HepG2 (cell line): ENCODE data around the gene SCAND1. TPM values are rescaled to one million over a fixed set of nuclear protein-coding genes. Genes with fewer than 3 reads are reported as not detected.

Experiments
- ATAC-seq: fragments of 200-7000 bp; cut with Tn5 transposase; 3 replicates; pipeline ENCODE4 v1.9.1; 2020; ENCODE audit warnings: mild to moderate bottlenecking, moderate library complexity
- BruUV-seq: library from RNA; stranded (reverse); fragments of 400-500 nt; replicated peaks from 2 replicates; lab custom pipeline; 2021; lab: Mats Ljungman, UMichigan
- CTCF ChIA-PET: fragments of 300-600 bp; formaldehyde crosslinking; extraction: SDS; loops from one replicate; lab custom pipeline; 2021; ENCODE audit warnings: low total read pairs, inconsistent platforms, low intra/inter-chr PET ratio; lab: Yijun Ruan, JAX
- POLR2A ChIA-PET: fragments of 350-600 bp; sonication (Branson Sonifier 250); formaldehyde crosslinking; loops from one replicate; lab custom pipeline; 2020; ENCODE audit warnings: antibody characterized with exemption, inconsistent platforms; lab: Yijun Ruan, JAX
- DNase-seq: peaks from one replicate; pipeline ENCODE4 v3.0.0-alpha.2; 2015; ENCODE audit warnings: low spot score
- FAIRE-seq: peaks from 3 replicates; lab custom pipeline; 2011; peaks lifted over from hg19 to GRCh38; lab: Jason Lieb, UNC
- H2AFZ ChIP-seq: one replicate; pipeline ENCODE4 v1.6.1; 2011; ENCODE audit warnings: low read length, inconsistent platforms
- H3K27ac ChIP-seq: fragments of 300-600 bp; 3 replicates; pipeline ENCODE4 v1.8.0; 2011; ENCODE audit warnings: mixed run types, mild to moderate bottlenecking, mixed read lengths, low read length, inconsistent platforms; ENCODE audit not compliant: insufficient read depth; ENCODE audit errors: extremely low read length
- H3K27me3 ChIP-seq, 2 experiments: fragments of 200-600 bp in 1 of 2; 2 replicates in 1 of 2; 3 replicates in 1 of 2; pipeline versions ENCODE4 v1.6.0 to v1.8.0; 2011; ENCODE audit warnings: low read length in 2 of 2, mild to moderate bottlenecking in 2 of 2, moderate library complexity in 2 of 2, inconsistent platforms in 1 of 2; ENCODE audit not compliant: insufficient read depth in 2 of 2, control insufficient read depth in 1 of 2
- H3K36me3 ChIP-seq, 2 experiments: fragments of 200-600 bp in 1 of 2; replicated peaks in 1 of 2; 2 replicates in 1 of 2; 3 replicates in 1 of 2; pipeline versions ENCODE4 v1.5.1 to v1.8.0; 2011; ENCODE audit warnings: low read length in 2 of 2, inconsistent platforms in 1 of 2; ENCODE audit not compliant: insufficient read depth in 2 of 2, control insufficient read depth in 1 of 2
- H3K4me1 ChIP-seq: 2 replicates; pipeline ENCODE4 v1.5.1; 2012; ENCODE audit warnings: low read length, inconsistent platforms; ENCODE audit not compliant: insufficient read depth
- H3K4me2 ChIP-seq: 2 replicates; pipeline ENCODE4 v1.6.0; 2011; ENCODE audit warnings: low read depth, low read length, inconsistent platforms
- H3K4me3 ChIP-seq, 3 experiments: fragments of 200-600 bp in 1 of 3; sonication (generic), shearing (Covaris generic) in 1 of 3; replicated peaks in 1 of 3; 2 replicates each; pipeline ENCODE4 v1.5.1; 2011 to 2016; ENCODE audit warnings: low read length in 3 of 3, inconsistent platforms in 2 of 3, low read depth in 2 of 3, mild to moderate bottlenecking in 2 of 3, control low read depth in 1 of 3, mixed read lengths in 1 of 3; ENCODE audit not compliant: insufficient read depth in 1 of 3
- H3K79me2 ChIP-seq: one replicate; pipeline ENCODE4 v1.6.1; 2011; ENCODE audit warnings: low read length, inconsistent platforms; ENCODE audit not compliant: insufficient read depth
- H3K9ac ChIP-seq: 2 replicates; pipeline ENCODE4 v1.6.0; 2011; ENCODE audit warnings: mild to moderate bottlenecking, low read depth, low read length, inconsistent platforms; ENCODE audit not compliant: insufficient read depth
- H3K9me3 ChIP-seq: 2 replicates; pipeline ENCODE4 v1.5.1; 2012; ENCODE audit warnings: mild to moderate bottlenecking, low read length
- H4K20me1 ChIP-seq: 2 replicates; pipeline ENCODE4 v1.6.0; 2011; ENCODE audit warnings: inconsistent platforms, mild to moderate bottlenecking, low read length, moderate library complexity; ENCODE audit not compliant: insufficient read depth
- FOXP1 ChIP-seq, 2 experiments: fragments of 450-650 bp in 1 of 2; IDR thresholded peaks; 2 replicates each; pipeline ENCODE4 v1.6.1; 2017 to 2018; ENCODE audit warnings: antibody characterized with exemption in 1 of 2
- HCFC1 ChIP-seq: fragments of 150-350 bp; IDR thresholded peaks from 2 replicates; pipeline ENCODE4 v1.6.1; 2014; ENCODE audit warnings: low read depth, low read length
- NCOA5 ChIP-seq: sonication (generic); formaldehyde crosslinking; IDR thresholded peaks from 2 replicates; pipeline ENCODE4 v1.4.0; 2020; ENCODE audit warnings: missing genetic modification reagents
- ZMYM3 ChIP-seq: sonication (generic); formaldehyde crosslinking; IDR thresholded peaks from 2 replicates; pipeline ENCODE4 v1.5.1; 2020; ENCODE audit warnings: mild to moderate bottlenecking, missing genetic modification reagents
- ZNF143 ChIP-seq: sonication (generic); formaldehyde crosslinking; IDR thresholded peaks from 2 replicates; pipeline ENCODE4 v1.4.0; 2020; ENCODE audit warnings: missing genetic modification reagents
- ZNF34 ChIP-seq: sonication (generic); formaldehyde crosslinking; IDR thresholded peaks from 2 replicates; pipeline ENCODE4 v1.4.0; 2020; ENCODE audit warnings: mild to moderate bottlenecking, missing genetic modification reagents, borderline replicate concordance
- ZNF552 ChIP-seq: sonication (generic); formaldehyde crosslinking; IDR thresholded peaks from 2 replicates; pipeline ENCODE4 v1.9.0; 2022; ENCODE audit warnings: missing genetic modification reagents, mild to moderate bottlenecking, borderline replicate concordance
- WGBS: methylation state at CpG from one replicate; pipeline ENCODE4 v1.1.6; 2017; ENCODE audit warnings: low lambda C conversion rate; 5-methylcytosine and 5-hydroxymethylcytosine counted together
- in situ Hi-C: cut with HindIII; loops from 2 replicates; pipeline ENCODE4 v1.10.0; 2017; ENCODE audit warnings: low pct_unique_long_range_greater_than_20kb; ENCODE audit not compliant: extremely low pct_ligation_motif_present
- intact Hi-C: fragments of 100-400 bp; cut with micrococcal nuclease; formaldehyde crosslinking; loops from one replicate; pipeline ENCODE4 v1.10.0; 2022; ENCODE audit not compliant: unreplicated experiment
- polyA plus RNA-seq, 8 experiments: library from polyadenylated mRNA; depleted of rRNA in 3 of 8; stranded (reverse) in 7 of 8; unstranded in 1 of 8; fragments of >200 nt; fragmentation: Illumina TruSeq in 4 of 8; extraction: Trizol in 4 of 8; gene quantifications; 2 replicates each; pipeline versions ENCODE4 v1.2.1 to v1.2.3, GENCODE V29; 2011 to 2016; ENCODE audit warnings: low read depth in 4 of 8, missing spikeins in 1 of 8, mixed read lengths in 1 of 8; ENCODE audit not compliant: insufficient read depth in 1 of 8
- total RNA-seq, 5 experiments: library from RNA; depleted of rRNA; stranded (reverse); fragments of >200 nt; fragmentation: Illumina TruSeq; extraction: Trizol; gene quantifications; 2 replicates each; pipeline ENCODE4 v1.2.3, GENCODE V29; 2016; ENCODE audit warnings: low read depth in 1 of 5
- TF ChIP-seq, protein P1 (sequence below): sonication (generic); formaldehyde crosslinking; IDR thresholded peaks from 2 replicates; pipeline ENCODE4 v1.4.0; 2020; ENCODE audit warnings: missing genetic modification reagents, borderline replicate concordance
- TF ChIP-seq, protein P2 (sequence below): sonication (generic); formaldehyde crosslinking; IDR thresholded peaks from 2 replicates; pipeline ENCODE4 v1.5.1; 2020; ENCODE audit warnings: missing genetic modification reagents, mild to moderate bottlenecking, borderline replicate concordance
- TF ChIP-seq, protein P3 (sequence below): sonication (generic); formaldehyde crosslinking; IDR thresholded peaks from 2 replicates; pipeline ENCODE4 v1.8.0; 2022; ENCODE audit warnings: mild to moderate bottlenecking, missing genetic modification reagents; ENCODE audit not compliant: insufficient replicate concordance

Gene SCAND1
- total and polyA plus RNA-seq, 2 of the 13 experiments (the other 11 are each of a cell fraction or from before 2014, with no cell fraction given), result 19.3 to 109 TPM

DNA sequence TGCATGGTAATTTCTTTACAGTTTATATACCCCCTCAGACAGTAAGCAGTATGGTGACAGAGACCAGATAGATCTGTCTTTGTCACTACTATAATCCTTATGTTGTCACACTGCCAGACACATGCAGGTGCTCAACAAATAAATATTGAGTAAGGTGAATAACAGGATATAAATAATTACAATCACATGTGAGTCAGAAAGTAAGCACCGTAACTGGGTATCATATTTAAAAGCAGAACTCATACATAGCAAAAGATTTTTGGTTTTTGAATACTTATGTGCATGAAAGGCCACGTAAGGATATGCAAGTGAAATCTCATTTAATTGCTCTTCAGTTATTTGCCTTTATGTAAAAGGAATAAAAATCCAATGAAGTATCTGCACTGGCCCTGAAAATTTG is 31.5 kb upstream of the SCAND1 start:
- intact Hi-C loops (no loop called here), in situ Hi-C loops (loop anchor here (10.0 kb wide), 1 partner anchor 459 kb away; no protein-coding TSS in a partner anchor)
- Histone ChIP-seq H3K4me1 (no peaks in the 10 kb centered on the region), H3K9ac (no peak overlapping the region), H2AFZ (no peak overlapping the region), H3K79me2 (no peaks in the 10 kb centered on the region), H4K20me1 (no peaks in the 10 kb centered on the region), H3K27ac (no peak overlapping the region), H3K4me2 (no peak overlapping the region), H3K27me3 (peaks cover 0 to 29% of the 10 kb centered on the region in 2 experiments; a peak in 3 of 5 replicates), H3K9me3 (no peaks in the 10 kb centered on the region), H3K36me3 (no peaks in the 10 kb centered on the region), H3K4me3 (no peak overlapping the region)
- ChIA-PET CTCF (no interaction called here), POLR2A (interaction anchor here (1.3 kb wide), 1 partner anchor 31 kb away, joined by 3 read pairs; the partner anchor contains the start of gene SCAND1)
- TF ChIP-seq, protein P1, sequence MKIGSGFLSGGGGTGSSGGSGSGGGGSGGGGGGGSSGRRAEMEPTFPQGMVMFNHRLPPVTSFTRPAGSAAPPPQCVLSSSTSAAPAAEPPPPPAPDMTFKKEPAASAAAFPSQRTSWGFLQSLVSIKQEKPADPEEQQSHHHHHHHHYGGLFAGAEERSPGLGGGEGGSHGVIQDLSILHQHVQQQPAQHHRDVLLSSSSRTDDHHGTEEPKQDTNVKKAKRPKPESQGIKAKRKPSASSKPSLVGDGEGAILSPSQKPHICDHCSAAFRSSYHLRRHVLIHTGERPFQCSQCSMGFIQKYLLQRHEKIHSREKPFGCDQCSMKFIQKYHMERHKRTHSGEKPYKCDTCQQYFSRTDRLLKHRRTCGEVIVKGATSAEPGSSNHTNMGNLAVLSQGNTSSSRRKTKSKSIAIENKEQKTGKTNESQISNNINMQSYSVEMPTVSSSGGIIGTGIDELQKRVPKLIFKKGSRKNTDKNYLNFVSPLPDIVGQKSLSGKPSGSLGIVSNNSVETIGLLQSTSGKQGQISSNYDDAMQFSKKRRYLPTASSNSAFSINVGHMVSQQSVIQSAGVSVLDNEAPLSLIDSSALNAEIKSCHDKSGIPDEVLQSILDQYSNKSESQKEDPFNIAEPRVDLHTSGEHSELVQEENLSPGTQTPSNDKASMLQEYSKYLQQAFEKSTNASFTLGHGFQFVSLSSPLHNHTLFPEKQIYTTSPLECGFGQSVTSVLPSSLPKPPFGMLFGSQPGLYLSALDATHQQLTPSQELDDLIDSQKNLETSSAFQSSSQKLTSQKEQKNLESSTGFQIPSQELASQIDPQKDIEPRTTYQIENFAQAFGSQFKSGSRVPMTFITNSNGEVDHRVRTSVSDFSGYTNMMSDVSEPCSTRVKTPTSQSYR (CRISPR knock-in tag), result no peak
- TF ChIP-seq NCOA5 (CRISPR knock-in tag), result no peak
- TF ChIP-seq ZNF34 (CRISPR knock-in tag), result no peak
- no peak for TF ChIP-seq ZNF143 (CRISPR knock-in tag)
- no peak for TF ChIP-seq FOXP1 (IDR thresholded peaks at IDR 0.05)
- TF ChIP-seq FOXP1 (CRISPR knock-in tag; IDR thresholded peaks at IDR 0.05), result no peak
- TF ChIP-seq, protein P2, sequence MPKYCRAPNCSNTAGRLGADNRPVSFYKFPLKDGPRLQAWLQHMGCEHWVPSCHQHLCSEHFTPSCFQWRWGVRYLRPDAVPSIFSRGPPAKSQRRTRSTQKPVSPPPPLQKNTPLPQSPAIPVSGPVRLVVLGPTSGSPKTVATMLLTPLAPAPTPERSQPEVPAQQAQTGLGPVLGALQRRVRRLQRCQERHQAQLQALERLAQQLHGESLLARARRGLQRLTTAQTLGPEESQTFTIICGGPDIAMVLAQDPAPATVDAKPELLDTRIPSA (CRISPR knock-in tag), result no peak
- TF ChIP-seq HCFC1, result no peak
- TF ChIP-seq, protein P3, sequence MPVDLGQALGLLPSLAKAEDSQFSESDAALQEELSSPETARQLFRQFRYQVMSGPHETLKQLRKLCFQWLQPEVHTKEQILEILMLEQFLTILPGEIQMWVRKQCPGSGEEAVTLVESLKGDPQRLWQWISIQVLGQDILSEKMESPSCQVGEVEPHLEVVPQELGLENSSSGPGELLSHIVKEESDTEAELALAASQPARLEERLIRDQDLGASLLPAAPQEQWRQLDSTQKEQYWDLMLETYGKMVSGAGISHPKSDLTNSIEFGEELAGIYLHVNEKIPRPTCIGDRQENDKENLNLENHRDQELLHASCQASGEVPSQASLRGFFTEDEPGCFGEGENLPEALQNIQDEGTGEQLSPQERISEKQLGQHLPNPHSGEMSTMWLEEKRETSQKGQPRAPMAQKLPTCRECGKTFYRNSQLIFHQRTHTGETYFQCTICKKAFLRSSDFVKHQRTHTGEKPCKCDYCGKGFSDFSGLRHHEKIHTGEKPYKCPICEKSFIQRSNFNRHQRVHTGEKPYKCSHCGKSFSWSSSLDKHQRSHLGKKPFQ (CRISPR knock-in tag), result no peak
- no peak for TF ChIP-seq ZNF552 (CRISPR knock-in tag)
- TF ChIP-seq ZMYM3 (CRISPR knock-in tag), result no peak
- ATAC-seq (no peak), DNase-seq (no peak), FAIRE-seq (no peak)
- no TSS peak for BruUV-seq
- 41% methylated on average over 2 of the region's 2 CpGs for WGBS
